A549 (cell line): ENCODE results near the gene CCL17. TPM values are rescaled to one million over a fixed set of nuclear protein-coding genes. Genes with fewer than 3 reads are reported as not detected.
"Not testable (repeated sequence)": the region's sequence is repeated elsewhere in the genome, so short reads cannot be mapped to it uniquely, and the experiment has no call there.

Experiments
- ATAC-seq, 2 experiments: fragments of 200-7000 bp in 1 of 2; fragments of >200 bp in 1 of 2; cut with Nextera tagmentation in 1 of 2; cut with Tn5 transposase in 1 of 2; 3 replicates each; pipeline versions ENCODE4 v1.8.0 to v1.9.1; 2018 to 2020; ENCODE audit warnings: mild to moderate bottlenecking in 1 of 2, moderate library complexity in 1 of 2
- CTCF ChIA-PET: fragments of 300-600 bp; sonication (Branson Sonifier 250); formaldehyde crosslinking; extraction: SDS; loops from one replicate; lab custom pipeline; 2021; ENCODE audit warnings: antibody characterized with exemption, inconsistent platforms; lab: Yijun Ruan, JAX
- POLR2A ChIA-PET: fragments of 350-600 bp; formaldehyde crosslinking; extraction: SDS; loops from one replicate; lab custom pipeline; 2021; ENCODE audit warnings: antibody characterized with exemption, inconsistent platforms; lab: Yijun Ruan, JAX
- DNase-seq, 2 experiments: peaks; one replicate each; pipeline versions ENCODE4 v3.0.0 to v3.0.0-alpha.2; 2011 to 2016; ENCODE audit warnings: low read depth in 1 of 2, low spot score in 1 of 2
- FAIRE-seq: peaks from 2 replicates; lab custom pipeline; 2011; peaks lifted over from hg19 to GRCh38; lab: Jason Lieb, UNC
- H3K27ac ChIP-seq, 2 experiments: fragments of >200 bp; sonication (Bioruptor Twin); formaldehyde crosslinking; 3 replicates each; pipeline ENCODE4 v1.5.1; 2016 to 2017
- H3K4me1 ChIP-seq: fragments of >200 bp; sonication (Bioruptor Twin); formaldehyde crosslinking; 3 replicates; pipeline ENCODE4 v1.6.1; 2016
- H3K4me2 ChIP-seq: fragments of >200 bp; sonication (Bioruptor Twin); formaldehyde crosslinking; 3 replicates; pipeline ENCODE4 v1.6.1; 2016
- H3K4me3 ChIP-seq: fragments of >200 bp; sonication (Bioruptor Twin); formaldehyde crosslinking; 3 replicates; pipeline ENCODE4 v1.5.1; 2016
- H3K9me3 ChIP-seq: fragments of >200 bp; sonication (Bioruptor Twin); formaldehyde crosslinking; 3 replicates; pipeline ENCODE4 v1.6.1; 2016
- BCL3 ChIP-seq: fragments of >200 bp; sonication (Bioruptor Twin); formaldehyde crosslinking; IDR thresholded peaks from 3 replicates; pipeline ENCODE4 v1.6.1; 2016
- CEBPB ChIP-seq, 2 experiments: fragments of >200 bp in 1 of 2; sonication (Bioruptor Twin) in 1 of 2; formaldehyde crosslinking in 1 of 2; IDR thresholded peaks; 2 replicates each; pipeline ENCODE4 v1.6.1; 2012 to 2016
- CHD4 ChIP-seq: fragments of 200-600 bp; sonication (generic); IDR thresholded peaks from 2 replicates; pipeline ENCODE4 v1.6.1; 2016; ENCODE audit warnings: antibody characterized with exemption, mild to moderate bottlenecking, borderline replicate concordance
- ELK1 ChIP-seq: fragments of 150-350 bp; IDR thresholded peaks from 2 replicates; pipeline ENCODE4 v1.6.1; 2014; ENCODE audit warnings: low read depth, mild to moderate bottlenecking, low read length
- HDAC2 ChIP-seq: fragments of 200-600 bp; sonication (generic); IDR thresholded peaks from 2 replicates; pipeline ENCODE4 v1.6.1; 2016
- HEYL ChIP-seq: fragments of 250-450 bp; sonication (Bioruptor Pico); IDR thresholded peaks from 2 replicates; pipeline ENCODE4 v1.8.0; 2021; ENCODE audit warnings: mild to moderate bottlenecking, moderate library complexity
- HMGXB4 ChIP-seq: fragments of 250-450 bp; sonication (Bioruptor Pico); IDR thresholded peaks from 2 replicates; pipeline ENCODE4 v1.5.0; 2021; ENCODE audit warnings: mild to moderate bottlenecking, moderate library complexity, borderline replicate concordance
- JUN ChIP-seq, 2 experiments: fragments of >200 bp; sonication (Bioruptor Twin); formaldehyde crosslinking; IDR thresholded peaks; 2 replicates in 1 of 2; 3 replicates in 1 of 2; pipeline ENCODE4 v1.6.1; 2016 to 2017
- JUNB ChIP-seq: fragments of >200 bp; sonication (Bioruptor Twin); formaldehyde crosslinking; IDR thresholded peaks from 2 replicates; pipeline ENCODE4 v1.6.1; 2016
- KDM1A ChIP-seq: fragments of 200-600 bp; sonication (generic); IDR thresholded peaks from 2 replicates; pipeline ENCODE4 v1.6.1; 2016; ENCODE audit warnings: low read depth, mild to moderate bottlenecking
- KDM5A ChIP-seq: fragments of 200-600 bp; sonication (generic); IDR thresholded peaks from 2 replicates; pipeline ENCODE4 v1.6.1; 2016; ENCODE audit warnings: antibody characterized with exemption, mild to moderate bottlenecking
- MAFK ChIP-seq: fragments of 450-650 bp; IDR thresholded peaks from 2 replicates; pipeline ENCODE4 v1.6.1; 2014; ENCODE audit not compliant: partially characterized antibody
- NPAS2 ChIP-seq: fragments of 250-450 bp; sonication (Bioruptor Pico); IDR thresholded peaks from 2 replicates; pipeline ENCODE4 v1.8.0; 2022; ENCODE audit warnings: mild to moderate bottlenecking, moderate library complexity, borderline replicate concordance
- PBX3 ChIP-seq: IDR thresholded peaks from 2 replicates; pipeline ENCODE4 v1.6.1; 2012
- POLR2AphosphoS2 ChIP-seq: conservative IDR thresholded peaks from 2 replicates; pipeline ENCODE4 v1.6.1; 2012; ENCODE audit warnings: low read length, improper control_type of control experiment, inconsistent platforms
- RAD21 ChIP-seq, 2 experiments: fragments of >200 bp in 1 of 2; sonication (Bioruptor Twin) in 1 of 2; formaldehyde crosslinking in 1 of 2; IDR thresholded peaks in 1 of 2; conservative IDR thresholded peaks in 1 of 2; 2 replicates in 1 of 2; 3 replicates in 1 of 2; pipeline ENCODE4 v1.6.1; 2012 to 2018; ENCODE audit warnings: inconsistent platforms in 1 of 2
- RARB ChIP-seq: fragments of 250-450 bp; sonication (Bioruptor Pico); IDR thresholded peaks from 2 replicates; pipeline ENCODE4 v1.8.0; 2021; ENCODE audit warnings: mild to moderate bottlenecking, moderate library complexity
- RCOR1 ChIP-seq: fragments of 150-350 bp; IDR thresholded peaks from 2 replicates; pipeline ENCODE4 v1.6.1; 2014; ENCODE audit warnings: antibody characterized with exemption, low read length, low read depth
- RFX5 ChIP-seq: fragments of 450-650 bp; IDR thresholded peaks from 2 replicates; pipeline ENCODE4 v1.7.1; 2014; ENCODE audit warnings: antibody characterized with exemption, mild to moderate bottlenecking, moderate library complexity
- RNF2 ChIP-seq: fragments of 200-600 bp; sonication (generic); IDR thresholded peaks from 2 replicates; pipeline ENCODE4 v1.6.1; 2016; ENCODE audit warnings: low read depth, mild to moderate bottlenecking, antibody characterized with exemption, moderate library complexity, borderline replicate concordance
- TP53 ChIP-seq: fragments of 250-450 bp; sonication (Bioruptor Pico); IDR thresholded peaks from 2 replicates; pipeline ENCODE4 v1.5.0; 2021; ENCODE audit warnings: mild to moderate bottlenecking, moderate library complexity
- WGBS: methylation state at CpG from one replicate; pipeline ENCODE4 v1.1.6; 2017; ENCODE audit errors: missing lambda C conversion rate; 5-methylcytosine and 5-hydroxymethylcytosine counted together
- polyA plus RNA-seq, 4 experiments: library from polyadenylated mRNA; depleted of rRNA in 3 of 4; stranded (reverse); fragments of >200 nt; fragmentation: RNase III in 1 of 4; extraction: RNeasy Plus Mini Kit Qiagen cat#74134 plus additional on column Dnase treatment in 1 of 4; gene quantifications; 2 replicates in 3 of 4; 3 replicates in 1 of 4; pipeline ENCODE4 v1.2.3, GENCODE V29; 2011 to 2017

The CCL17 gene
- polyA plus RNA-seq, 2 of the 4 experiments (the other 2 are of a cell fraction): not detected

GRCh38 chr16:57434003-57434402, 29.4 kb downstream of the CCL17 start:
- H3K4me2 ChIP-seq: no peak overlapping the region
- no peaks in the 10 kb centered on the region for H3K9me3 ChIP-seq
- CTCF ChIA-PET: interaction anchor here (1.8 to 6.3 kb wide), 3 partner anchors 14 to 86 kb away, joined by 9 to 109 read pairs (median 11); partner anchors contain the start of gene POLR2C
- H3K4me3 ChIP-seq: no peak overlapping the region
- 95% methylated on average over 2 of the region's 2 CpGs for WGBS
- no peak for FAIRE-seq
- no peak for TF ChIP-seq TP53 (CRISPR knock-in tag)
- no peak for TF ChIP-seq MAFK
- TF ChIP-seq RCOR1: no peak
- TF ChIP-seq KDM5A: no peak
- no peak for TF ChIP-seq RFX5
- TF ChIP-seq BCL3: no peak
- no peak for TF ChIP-seq JUNB
- TF ChIP-seq, all 56 proteins: peak for 0
- no peak overlapping the region for H3K27ac ChIP-seq
- ATAC-seq (no peak), DNase-seq (no peak)
- POLR2A ChIA-PET: interaction anchor here (1.3 kb wide), 1 partner anchor 13 kb away, joined by 4 read pairs; the partner anchor contains the start of genes CIAPIN1 and COQ9
- no peaks in the 10 kb centered on the region for H3K4me1 ChIP-seq

GRCh38 chr16:57435838-57436237, 31.3 kb downstream of the CCL17 start:
- H3K4me2 ChIP-seq: no peak overlapping the region
- ATAC-seq (no peak), DNase-seq (no peak), FAIRE-seq (no peak)
- ChIA-PET CTCF (interaction anchor here (0.7 to 2.3 kb wide), 8 partner anchors 11 to 249 kb away, joined by 3 to 10 read pairs (median 6); partner anchors contain the start of gene POLR2C), POLR2A (no interaction called here)
- H3K9me3 ChIP-seq: no peaks in the 10 kb centered on the region
- no peak overlapping the region for H3K27ac ChIP-seq
- TF ChIP-seq CEBPB (IDR thresholded peaks at IDR 0.05) (no peak), RAD21 (conservative IDR thresholded peaks at IDR 0.05 in 1 of 2, IDR thresholded peaks at IDR 0.05 in 1 of 2) (0 out of 5 replicates have a peak, but pooled peaks of 1 of the 2 experiments have one; percentile 5)
- 78% methylated on average over 1 of the region's 1 CpG for WGBS
- no peak overlapping the region for H3K4me3 ChIP-seq
- H3K4me1 ChIP-seq: no peaks in the 10 kb centered on the region

GRCh38 chr16:57439947-57440346, 35.4 kb downstream of the CCL17 start:
- not testable (repeated sequence) for H3K27ac ChIP-seq, DNase-seq, ATAC-seq, H3K4me3 ChIP-seq, H3K9me3 ChIP-seq, H3K4me1 ChIP-seq, H3K4me2 ChIP-seq, FAIRE-seq
- WGBS: 96% methylated on average over 8 of the region's 8 CpGs
- ChIA-PET CTCF (interaction anchor here (0.9 to 5.3 kb wide), 6 partner anchors 7 to 139 kb away, joined by 3 to 30 read pairs (median 7); partner anchors contain the start of genes CIAPIN1, COQ9 and POLR2C), POLR2A (interaction anchor here (0.9 kb wide), 1 partner anchor 22 kb away, joined by 3 read pairs; the partner anchor contains the start of gene POLR2C)

- H3K4me2 ChIP-seq, ATAC-seq, H3K9me3 ChIP-seq, H3K4me3 ChIP-seq, H3K27ac ChIP-seq, H3K4me1 ChIP-seq, DNase-seq, POLR2A ChIA-PET, FAIRE-seq: not testable (repeated sequence)
- CTCF ChIA-PET: interaction anchor here (2.1 to 5.3 kb wide), 3 partner anchors 19 to 23 kb away, joined by 7 to 30 read pairs (median 26); partner anchors contain the start of gene POLR2C
- WGBS: 94% methylated on average over 8 of the region's 8 CpGs
Measured at GRCh38 chr16:57440551-57440950, 36.0 kb downstream of the CCL17 start.

GRCh38 chr16:57444711-57445110, 40.1 kb downstream of the CCL17 start:
- no peak overlapping the region for H3K27ac ChIP-seq
- CTCF ChIA-PET: interaction anchor here (1.0 to 5.3 kb wide), 8 partner anchors 8 to 144 kb away, joined by 3 to 30 read pairs (median 10); partner anchors contain the start of gene POLR2C
- no peak for DNase-seq
- POLR2A ChIA-PET: interaction anchor here (1.2 kb wide), 1 partner anchor 18 kb away, joined by 3 read pairs; the partner anchor contains the start of gene POLR2C
- no peak for FAIRE-seq
- no peak overlapping the region for H3K4me3 ChIP-seq
- 83% methylated on average over 3 of the region's 3 CpGs for WGBS
- H3K4me1 ChIP-seq: peaks cover 27% of the 10 kb centered on the region
- no peaks in the 10 kb centered on the region for H3K9me3 ChIP-seq
- ATAC-seq: no peak
- H3K4me2 ChIP-seq: no peak overlapping the region
- TF ChIP-seq CHD4 (no peak), CEBPB (IDR thresholded peaks at IDR 0.05) (no peak), HEYL (CRISPR knock-in tag) (no peak), JUN (IDR thresholded peaks at IDR 0.05) (no peak), POLR2AphosphoS2 (no peak), HDAC2 (no peak), KDM1A (no peak), PBX3 (no peak), HMGXB4 (CRISPR knock-in tag) (no peak), RNF2 (no peak), NPAS2 (no peak), RARB (CRISPR knock-in tag) (no peak), ELK1 (no peak)
